Fibroblast of lung (primary cell): ENCODE data around the gene ITPRIPL2.

Experiments
- CTCF ChIP-seq, 2 donors: IDR thresholded peaks in 1 of 2; conservative IDR thresholded peaks in 1 of 2; 1 replicate in 1 of 2; 2 replicates in 1 of 2; pipeline ENCODE4 v1.5.1; 2011 to 2012; ENCODE audit warnings: low read length in 2 of 2, control low read depth in 1 of 2, inconsistent platforms in 1 of 2, low read depth in 1 of 2, mild to moderate bottlenecking in 1 of 2
- EZH2 ChIP-seq: IDR thresholded peaks from 2 replicates; pipeline ENCODE4 v1.5.1; 2012; ENCODE audit warnings: low read length, control low read depth, mild to moderate bottlenecking; ENCODE audit errors: missing control alignments

GRCh38 chr16:19135896-19136438, 22.2 kb downstream of the ITPRIPL2 start:
- TF ChIP-seq CTCF (conservative IDR thresholded peaks at IDR 0.05 in 1 of 2, IDR thresholded peaks at IDR 0.05 in 1 of 2; ENCODE audit: low read depth in 1 of 2, low read length in 2 of 2) (no peak), EZH2 (no peak)
